ENCODE results near the gene PVALEF. TPM values are rescaled to one million over a fixed set of nuclear protein-coding genes. Genes with fewer than 3 reads are reported as not detected.

PVALEF gene
- total and polyA plus RNA-seq, 2 of the 8 experiments (the other 6 are each of a cell fraction or from before 2014, with no cell fraction given): 0.03 TPM; not detected in 1

GRCh38 chr17:81116704-81117103 is 48.6 kb upstream of the PVALEF start (continued):
- TF ChIP-seq GTF2F1 (IDR thresholded peaks at IDR 0.05; ENCODE audit: borderline replicate concordance, low read depth, low read length): no peak
- TF ChIP-seq JUN (IDR thresholded peaks at IDR 0.05; ENCODE audit: low read depth, low read length): no peak
- TF ChIP-seq POU5F1 (IDR thresholded peaks at IDR 0.05; ENCODE audit: low read depth, low read length): no peak
